Measurements from ENCODE around the gene MICAL3. TPM values are rescaled to one million over a fixed set of nuclear protein-coding genes. Genes with fewer than 3 reads are reported as not detected.

Gene MICAL3
- total and polyA plus RNA-seq, 9 of the 15 experiments (the other 6 are each of a cell fraction or from before 2014, with no cell fraction given): 0.53 to 32.1 (median 12.3) TPM

GRCh38 chr22:17960011-17960410 lies 64.3 kb downstream of the MICAL3 start:
- Histone ChIP-seq H3K27ac (ENCODE audit: extremely low read depth, low read depth, low read length) (no peak overlapping the region), H3K4me3 (no peak overlapping the region), H3K9me1 (ENCODE audit: control insufficient read depth, insufficient read depth, low read length) (no peaks in the 10 kb centered on the region), H3K9ac (ENCODE audit: insufficient read depth in 1 of 2, low read depth in 2 of 2, low read length in 2 of 2) (no peak overlapping the region; a peak in 1 of 4 replicates), H3K9me3 (replicated peaks; ENCODE audit: control insufficient read depth, insufficient read depth, low read depth, low read length) (no peaks in the 10 kb centered on the region), H3K4me1 (replicated peaks in 1 of 2; ENCODE audit: control insufficient read depth in 2 of 2, insufficient read depth in 2 of 2, low read length in 2 of 2) (peaks cover 0 to 10% of the 10 kb centered on the region in 2 experiments; a peak in 4 of 5 replicates), H3K4me2 (ENCODE audit: insufficient read depth, low read length) (no peak overlapping the region), H3K36me3 (ENCODE audit: control insufficient read depth, insufficient read depth, low read length) (no peaks in the 10 kb centered on the region), H4K20me1 (replicated peaks; ENCODE audit: control insufficient read depth, insufficient read depth, low read length) (peaks cover 23% of the 10 kb centered on the region), H3K27me3 (ENCODE audit: control insufficient read depth in 2 of 2, insufficient read depth in 2 of 2, low read length in 2 of 2) (no peaks in the 10 kb centered on the region), H3K79me2 (ENCODE audit: control insufficient read depth, insufficient read depth, low read length) (peaks cover 11% of the 10 kb centered on the region), H2AFZ (ENCODE audit: low read depth, low read length) (no peak overlapping the region)
- POLR2A ChIA-PET: interaction anchor here (1.1 to 1.7 kb wide), 4 partner anchors 10 to 21 kb away, joined by 3 to 7 read pairs (median 3); no protein-coding TSS in a partner anchor
- no TSS peak for BruUV-seq (replicated peaks)
- in situ Hi-C loops (cut with MboI): no loop called here
- TF ChIP-seq RBM34 (IDR thresholded peaks at IDR 0.05; ENCODE audit: borderline replicate concordance, insufficient read depth, low read length) (no peak), ZNF316 (IDR thresholded peaks at IDR 0.05) (0 out of 2 replicates have a peak, but pooled peaks have one; percentile 32)
- 85% methylated on average over 8 of the region's 8 CpGs for WGBS (ENCODE audit: insufficient coverage, low coverage, missing lambda C conversion rate)
- DNase-seq (ENCODE audit: extremely low read depth in 1 of 4, low spot score in 3 of 4) (no peak), ATAC-seq (no peak), FAIRE-seq (no peak)
- CTCF ChIA-PET (ENCODE audit: low intra/inter-chr PET ratio): no interaction called here
- intact Hi-C loops (cut with micrococcal nuclease): no loop called here

GRCh38 chr22:17958166-17958565 lies 66.2 kb downstream of the MICAL3 start:
- no peak overlapping the region for H2AFZ ChIP-seq (ENCODE audit: low read depth, low read length)
- POLR2A ChIA-PET: interaction anchor here (1.0 to 3.3 kb wide), 3 partner anchors 10 to 15 kb away, joined by 5 to 14 read pairs (median 6); no protein-coding TSS in a partner anchor
- WGBS (ENCODE audit: insufficient coverage, low coverage, missing lambda C conversion rate): 33% methylated on average over 7 of the region's 7 CpGs
- H3K27me3 ChIP-seq (ENCODE audit: control insufficient read depth in 2 of 2, insufficient read depth in 2 of 2, low read length in 2 of 2): no peaks in the 10 kb centered on the region
- H3K36me3 ChIP-seq (ENCODE audit: control insufficient read depth, insufficient read depth, low read length): no peaks in the 10 kb centered on the region
- H3K9me1 ChIP-seq (ENCODE audit: control insufficient read depth, insufficient read depth, low read length): no peaks in the 10 kb centered on the region
- H3K4me1 ChIP-seq (replicated peaks in 1 of 2; ENCODE audit: control insufficient read depth in 2 of 2, insufficient read depth in 2 of 2, low read length in 2 of 2): peaks cover 0 to 10% of the 10 kb centered on the region in 2 experiments; a peak in 3 of 5 replicates
- H3K9me3 ChIP-seq (replicated peaks; ENCODE audit: control insufficient read depth, insufficient read depth, low read depth, low read length): no peaks in the 10 kb centered on the region
- H3K79me2 ChIP-seq (ENCODE audit: control insufficient read depth, insufficient read depth, low read length): peaks cover under 1% of the 10 kb centered on the region; the same call in 1 of the 3 replicates
- H4K20me1 ChIP-seq (replicated peaks; ENCODE audit: control insufficient read depth, insufficient read depth, low read length): peaks cover 22% of the 10 kb centered on the region
- CTCF ChIA-PET (ENCODE audit: low intra/inter-chr PET ratio): no interaction called here
- H3K9ac ChIP-seq (ENCODE audit: insufficient read depth in 1 of 2, low read depth in 2 of 2, low read length in 2 of 2): no peak overlapping the region
- in situ Hi-C loops (cut with MboI): no loop called here
- no peak for ATAC-seq
- intact Hi-C loops (cut with micrococcal nuclease): no loop called here
- no peak overlapping the region for H3K4me3 ChIP-seq
- DNase-seq (ENCODE audit: extremely low read depth in 1 of 4, low spot score in 3 of 4): no peak
- no peak overlapping the region for H3K4me2 ChIP-seq (ENCODE audit: insufficient read depth, low read length)
- no peak overlapping the region for H3K27ac ChIP-seq (ENCODE audit: extremely low read depth, low read depth, low read length)
- BruUV-seq (replicated peaks): no TSS peak
- FAIRE-seq: no peak
- TF ChIP-seq MIER1 (IDR thresholded peaks at IDR 0.05; ENCODE audit: low read depth): no peak
- TF ChIP-seq ETS2 (tag; IDR thresholded peaks at IDR 0.05; ENCODE audit: borderline replicate concordance, poor library complexity, severe bottlenecking): no peak
- TF ChIP-seq CBFA2T2 (conservative IDR thresholded peaks at IDR 0.05): no peak
- no peak for TF ChIP-seq ZBTB34 (CRISPR knock-in tag; IDR thresholded peaks at IDR 0.05)
- TF ChIP-seq FOXK1 (CRISPR knock-in tag; IDR thresholded peaks at IDR 0.05; ENCODE audit: borderline replicate concordance): no peak
- no peak for TF ChIP-seq SMC3 (conservative IDR thresholded peaks at IDR 0.05; ENCODE audit: insufficient read depth, low read depth, low read length)
- no peak for TF ChIP-seq MCM3 (IDR thresholded peaks at IDR 0.05)
- no peak for TF ChIP-seq IRF1 (CRISPR knock-in tag; IDR thresholded peaks at IDR 0.05; ENCODE audit: borderline replicate concordance)
- TF ChIP-seq NR2C2 (CRISPR knock-in tag; IDR thresholded peaks at IDR 0.05): no peak
- no peak for TF ChIP-seq NR2C2 (tag; IDR thresholded peaks at IDR 0.05)
- no peak for TF ChIP-seq ATF4 (CRISPR knock-in tag; IDR thresholded peaks at IDR 0.05)
- no peak for TF ChIP-seq CREBBP (IDR thresholded peaks at IDR 0.05; ENCODE audit: low read depth, low read length)

All from K562 (cell line).